GM19351 (cell line): ENCODE data around the gene BPIFB3.

Source experiments
- ATAC-seq: cut with Tn5 transposase; IDR thresholded peaks from one replicate; pipeline ENCODE4 v1.9.1; 2021; ENCODE audit warnings: mild to moderate bottlenecking, moderate library complexity; ENCODE audit not compliant: unreplicated experiment

BPIFB3 gene

DNA sequence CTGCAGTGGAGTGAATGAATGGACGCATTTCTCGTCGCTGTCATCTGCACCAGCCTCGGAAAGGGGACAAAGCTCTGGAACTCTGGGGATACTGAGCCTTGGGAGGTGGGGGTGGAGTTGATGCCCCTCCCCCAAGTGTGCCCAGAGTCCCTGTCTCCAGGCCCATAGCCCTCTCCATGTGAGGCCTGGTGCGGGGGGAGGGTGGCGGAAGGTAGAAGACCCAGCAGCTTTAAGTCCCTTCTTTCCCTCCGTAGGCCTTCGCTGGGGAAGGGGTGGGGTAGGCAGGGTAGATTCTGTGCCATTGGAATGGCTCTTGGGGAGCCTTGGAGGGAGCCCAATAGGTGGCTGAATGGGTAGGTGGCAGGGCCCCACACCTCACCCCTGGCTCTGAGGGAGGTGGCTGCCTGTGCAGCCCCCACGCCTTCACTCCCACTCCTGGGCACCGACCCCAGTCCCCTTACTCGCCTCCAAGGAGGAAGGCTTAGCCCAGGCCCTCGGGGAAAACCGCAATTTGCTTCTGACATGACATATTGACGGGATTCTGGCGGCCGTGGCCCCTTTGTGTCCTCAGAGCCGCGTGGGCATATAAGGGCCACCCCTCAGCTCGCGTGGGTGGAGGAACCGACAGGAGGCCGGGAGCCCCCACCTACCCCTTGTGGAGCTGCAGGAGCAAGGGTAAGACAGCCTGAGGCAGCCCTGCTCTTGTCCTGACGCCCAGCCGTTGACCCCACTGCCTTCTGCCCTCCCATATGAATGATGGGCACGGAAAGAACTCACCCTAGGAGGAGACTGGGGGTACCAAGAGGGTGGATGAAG lies at the start of gene BPIFB3:
Gene BPIFB3, plus strand, starts transcription at position 613 of the 816 bp plus-strand sequence. CDS start 1,533 bp downstream, outside the sequence.
- no peak for ATAC-seq

- ATAC-seq, result no peak
Measured at GRCh38 chr20:33004141-33004751, 49.5 kb upstream of the BPIFB3 start, which contains the start of gene SUN5. SUN5 (minus strand) TSS chr20:33004433; CDS start chr20:33004340, 93 bp downstream.

GRCh38 chr20:33005132-33005566 lies 48.6 kb upstream of the BPIFB3 start:
- no peak for ATAC-seq

DNA sequence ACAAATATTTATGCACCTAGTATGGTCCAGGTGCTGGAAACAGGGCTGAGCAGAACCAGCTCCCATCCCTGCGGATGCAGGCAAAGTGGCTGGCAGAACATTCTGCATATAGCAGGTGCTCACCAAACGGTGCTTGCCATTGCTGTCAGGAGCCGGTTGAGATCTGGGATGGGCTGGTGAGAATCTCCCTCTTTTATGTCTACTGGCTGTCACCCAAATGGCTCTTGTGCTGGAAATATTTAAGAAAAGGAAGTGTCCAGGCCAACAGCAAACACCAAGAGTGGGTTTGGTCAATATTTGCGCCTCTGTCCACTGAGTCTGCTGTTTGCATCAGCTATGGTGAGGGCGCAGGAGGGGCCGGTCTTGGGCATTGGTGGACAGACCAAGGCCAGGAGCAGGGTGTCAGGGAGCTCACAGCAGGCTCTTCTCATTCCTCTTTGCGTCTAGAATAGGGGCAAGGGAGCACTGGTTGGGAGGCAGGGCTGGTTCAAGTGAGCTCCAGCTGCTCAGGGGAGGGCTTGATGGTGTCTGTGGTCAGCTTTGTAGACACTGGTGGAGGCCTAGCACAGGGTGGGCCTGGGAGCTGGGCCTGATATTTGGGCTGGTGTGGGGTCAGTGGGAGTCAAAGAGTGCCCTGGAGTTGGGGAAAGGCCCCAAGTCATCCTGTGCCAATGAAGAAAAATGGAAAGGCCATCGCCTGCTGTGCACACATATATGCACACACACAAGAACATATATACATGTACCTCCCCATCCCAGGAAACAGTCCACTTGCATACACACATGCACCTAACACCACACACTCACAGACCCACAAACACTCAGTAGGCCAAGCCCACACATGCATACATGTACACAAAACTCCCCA lies 47.6 kb upstream of the BPIFB3 start:
- ATAC-seq, result no peak

- no peak for ATAC-seq
Measured at GRCh38 chr20:33006776-33007375, 46.8 kb upstream of the BPIFB3 start.

GRCh38 chr20:33007376-33008335 lies 46.0 kb upstream of the BPIFB3 start, which contains the start of gene BPIFB2:
BPIFB2 (plus strand) TSS chr20:33007704; CDS start chr20:33008575, 871 bp downstream.
- no peak for ATAC-seq

DNA sequence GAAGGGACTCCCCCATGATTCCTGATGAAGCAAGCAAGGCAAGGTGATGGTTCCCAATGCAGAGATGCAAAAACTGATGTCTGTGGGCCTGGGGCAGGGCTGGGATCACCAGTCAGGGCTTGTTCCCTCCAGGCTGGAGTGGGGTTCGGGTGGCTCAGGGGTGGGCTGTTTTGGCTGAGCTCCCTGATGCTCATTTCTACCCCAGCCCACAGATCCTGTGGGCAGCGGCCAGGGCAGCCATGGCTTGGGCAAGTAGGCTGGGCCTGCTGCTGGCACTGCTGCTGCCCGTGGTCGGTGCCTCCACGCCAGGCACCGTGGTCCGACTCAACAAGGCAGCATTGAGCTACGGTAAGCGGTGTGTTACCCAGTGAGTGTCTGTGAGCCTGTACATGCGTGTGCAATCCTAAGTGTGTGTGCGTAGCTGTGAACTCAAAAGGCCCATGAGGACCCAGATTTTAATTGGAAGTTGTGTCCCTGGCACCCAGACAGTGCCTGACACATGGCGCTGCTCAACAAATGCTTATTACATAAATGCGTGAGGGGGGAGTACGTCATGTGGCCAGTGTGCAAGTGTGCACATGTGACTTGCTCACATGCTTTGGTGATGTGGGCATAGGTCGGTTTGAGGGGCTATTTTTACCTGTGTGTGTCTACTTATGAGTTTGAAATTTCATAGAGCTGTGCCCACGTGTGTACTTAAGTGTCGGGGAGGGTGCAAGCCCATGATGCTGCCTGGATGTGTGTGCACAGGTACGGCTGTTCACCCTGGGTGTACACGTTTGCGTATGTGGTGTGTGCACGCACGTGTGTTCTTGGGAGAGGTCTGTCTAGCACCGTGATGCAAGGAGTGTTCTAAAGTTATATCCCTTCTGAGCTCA lies 45.1 kb upstream of the BPIFB3 start:
- no peak for ATAC-seq

DNA sequence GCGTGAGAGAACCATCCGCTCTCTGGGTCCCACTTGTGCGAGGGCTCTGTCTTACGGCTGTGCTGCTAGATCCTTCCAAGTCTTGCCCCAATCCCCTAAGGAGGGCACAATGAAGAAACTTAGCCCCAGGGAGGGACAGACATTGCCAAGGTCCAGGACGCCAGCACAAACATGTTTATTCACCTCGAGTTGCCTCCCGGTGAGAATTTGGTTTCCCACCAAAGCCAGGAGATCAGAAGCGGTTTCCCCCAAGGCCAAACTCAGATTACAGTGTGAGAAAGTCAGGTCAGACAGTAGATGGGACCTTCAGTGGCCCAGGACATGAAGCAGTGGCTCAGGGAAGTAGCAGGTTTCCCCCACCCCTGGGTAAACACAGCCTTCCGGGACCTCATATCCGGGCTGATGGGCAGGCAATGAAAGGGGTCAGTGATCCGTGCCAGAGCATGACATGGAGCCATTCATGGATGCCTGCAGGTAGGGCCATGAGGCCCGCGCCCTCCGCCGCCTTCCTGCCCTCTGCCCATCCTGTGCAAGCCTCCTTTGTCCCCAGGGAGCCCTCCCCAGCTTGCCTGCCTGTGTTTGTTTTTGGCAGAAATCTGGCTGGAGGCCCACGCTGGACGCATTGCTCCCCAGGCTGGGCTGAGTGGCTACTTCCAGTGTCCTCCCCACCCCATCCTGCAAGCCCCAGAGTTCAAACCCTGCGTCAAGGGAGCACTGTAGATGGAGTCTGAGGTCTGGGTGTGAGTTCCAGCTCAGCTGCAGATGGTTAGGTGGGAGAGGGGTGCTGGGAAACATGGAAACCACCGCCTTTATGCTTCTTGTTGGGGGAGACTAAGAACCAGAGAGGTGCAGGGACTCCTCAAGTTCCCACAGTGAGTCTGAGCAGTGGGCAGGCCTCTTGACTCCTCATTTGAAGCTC lies 44.2 kb upstream of the BPIFB3 start:
- ATAC-seq, result no peak

DNA sequence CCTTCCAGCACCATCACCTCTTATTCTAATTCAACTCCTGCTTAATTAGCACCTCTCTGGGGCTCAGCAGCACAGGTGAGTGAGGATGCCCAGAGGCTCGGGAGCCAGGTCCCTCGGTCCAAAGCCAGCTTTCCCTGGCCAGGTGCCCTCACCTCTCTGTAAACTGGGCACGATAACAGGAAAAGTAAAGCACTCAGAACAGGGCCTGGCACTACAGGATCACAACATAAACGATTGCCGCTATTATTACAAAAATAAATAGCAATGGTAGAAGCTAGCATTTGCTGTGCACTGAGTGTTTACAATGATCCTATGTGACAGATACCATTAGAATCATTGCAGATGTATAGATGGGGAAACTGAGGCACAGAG lies 43.6 kb upstream of the BPIFB3 start:
- ATAC-seq, result no peak

DNA sequence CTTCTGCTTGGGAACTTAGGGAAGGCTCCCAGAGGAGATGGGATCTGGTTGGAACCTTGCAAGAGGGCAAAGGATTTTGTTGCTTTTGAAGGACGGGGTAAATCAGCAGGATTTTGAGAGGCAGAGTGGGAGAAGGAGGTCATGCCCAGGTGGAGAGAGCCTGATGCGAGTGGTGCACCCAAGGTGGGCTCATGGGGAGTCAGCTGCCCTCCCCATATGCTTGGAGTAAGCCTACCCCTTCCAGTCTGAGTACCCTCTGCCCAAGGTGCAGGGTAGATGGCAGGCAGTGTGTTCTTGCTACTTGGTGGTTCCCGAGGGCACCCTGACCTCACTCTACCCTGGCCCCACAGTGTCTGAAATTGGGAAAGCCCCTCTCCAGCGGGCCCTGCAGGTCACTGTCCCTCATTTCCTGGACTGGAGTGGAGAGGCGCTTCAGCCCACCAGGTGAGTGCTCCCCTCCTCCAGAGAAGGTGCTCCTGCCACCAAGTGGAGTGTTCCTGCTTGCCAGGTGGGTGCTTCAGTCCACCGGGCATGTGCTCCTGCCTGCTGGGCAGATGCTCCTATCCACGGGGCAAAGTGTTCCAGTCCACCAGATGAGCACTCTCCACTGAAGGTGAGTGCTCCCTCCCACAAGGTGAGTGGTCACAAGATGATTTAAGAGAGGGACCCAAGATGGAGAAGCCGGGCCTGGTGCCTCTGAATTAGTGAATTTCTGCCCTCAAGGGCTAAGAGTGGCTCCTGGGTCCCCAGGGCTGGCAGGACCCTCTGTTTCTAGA lies 42.8 kb upstream of the BPIFB3 start:
- ATAC-seq, result no peak

GRCh38 chr20:33012327-33013189 lies 41.1 kb upstream of the BPIFB3 start:
- no peak for ATAC-seq

GRCh38 chr20:33013701-33014326 lies 39.9 kb upstream of the BPIFB3 start:
- ATAC-seq, result no peak

DNA sequence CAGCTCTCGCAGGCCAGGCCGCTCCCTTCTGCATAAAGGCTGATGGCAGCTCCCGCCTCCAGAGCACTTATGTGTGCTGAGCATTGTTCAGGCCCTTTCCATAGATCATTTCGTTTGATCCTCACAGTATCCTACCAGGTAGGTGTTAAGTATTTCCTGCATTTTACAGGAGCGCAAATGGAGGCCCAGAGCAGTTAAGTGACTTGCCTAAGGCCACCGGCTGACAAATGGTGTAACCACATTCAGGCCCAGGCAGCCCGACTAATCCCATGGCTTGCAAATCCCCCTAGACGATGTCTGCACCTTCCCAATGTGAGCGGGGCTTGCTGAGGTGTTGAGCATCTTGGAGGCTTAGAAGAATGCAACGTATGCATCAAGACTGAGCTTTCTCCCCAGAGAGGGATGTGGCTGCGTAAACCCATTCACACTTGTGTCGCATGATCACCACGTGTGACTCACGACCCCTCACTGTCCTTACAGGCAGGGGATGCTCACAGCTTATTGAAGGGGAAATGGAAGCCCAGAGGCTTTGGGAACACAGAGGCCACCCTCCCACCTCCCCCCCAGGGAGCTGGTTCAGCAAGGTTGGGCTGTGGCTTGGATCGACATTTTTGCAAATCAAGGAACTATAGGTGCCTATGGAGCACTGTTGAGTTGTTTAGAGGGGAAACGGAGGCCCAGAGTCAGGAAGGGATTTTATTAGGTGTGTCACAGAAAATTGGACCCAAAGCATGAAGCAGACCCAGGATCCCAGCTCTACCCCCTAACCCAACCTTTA lies 39.2 kb upstream of the BPIFB3 start:
- no peak for ATAC-seq

DNA sequence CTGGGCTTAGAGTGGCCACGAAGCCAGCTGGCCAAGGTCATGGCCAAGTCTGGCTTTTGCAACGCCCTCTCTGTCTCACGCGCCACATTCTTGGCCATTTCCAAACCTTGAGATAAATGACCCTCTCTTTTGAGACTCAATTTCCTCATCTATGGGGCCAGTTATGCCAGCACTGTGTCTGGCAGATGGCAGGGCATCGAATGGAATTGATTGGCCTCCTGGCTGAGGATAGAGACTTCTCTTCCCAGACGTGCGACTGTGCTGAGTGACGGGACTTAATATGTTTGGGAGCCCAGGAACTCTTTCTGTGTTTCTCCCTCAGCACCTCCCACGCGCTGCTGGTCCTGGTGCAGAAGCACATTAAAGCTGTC lies 38.6 kb upstream of the BPIFB3 start:
- no peak for ATAC-seq
